RCC 7860 (cell line): ENCODE results near the gene NOX3.
A peak's percentile ranks its signal among the peaks of the same experiment; 100 is the strongest.
"Not testable (repeated sequence)": the region's sequence is repeated elsewhere in the genome, so short reads cannot be mapped to it uniquely, and the experiment has no call there.

Experiments used
- DNase-seq: peaks from one replicate; pipeline ENCODE4 v3.0.0-alpha.2; 2015; ENCODE audit warnings: low spot score
- FAIRE-seq: peaks from 2 replicates; lab custom pipeline; 2012; peaks lifted over from hg19 to GRCh38; lab: Jason Lieb, UNC

Gene NOX3

DNA sequence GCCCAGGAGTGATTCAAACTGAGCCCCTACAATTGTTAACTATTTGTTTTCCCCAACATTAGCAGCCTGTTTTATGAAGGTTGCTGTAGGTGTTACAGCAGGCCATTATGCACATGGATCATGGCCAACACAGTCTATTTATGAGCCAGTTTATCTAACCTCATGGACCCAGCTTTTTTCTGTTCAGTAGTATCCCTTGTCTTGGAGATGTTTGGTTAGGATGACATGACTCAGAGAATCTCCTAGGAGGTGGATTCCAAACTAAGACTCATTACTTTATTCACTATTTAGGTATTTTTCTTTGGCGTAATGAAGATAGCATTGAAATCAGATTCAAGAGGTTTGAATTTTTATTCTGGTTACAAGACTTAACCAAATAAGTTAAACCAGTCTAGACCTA is 78.6 kb downstream of the NOX3 start:
- FAIRE-seq, result peak; percentile 72
- DNase-seq, result peak; percentile 82

DNA sequence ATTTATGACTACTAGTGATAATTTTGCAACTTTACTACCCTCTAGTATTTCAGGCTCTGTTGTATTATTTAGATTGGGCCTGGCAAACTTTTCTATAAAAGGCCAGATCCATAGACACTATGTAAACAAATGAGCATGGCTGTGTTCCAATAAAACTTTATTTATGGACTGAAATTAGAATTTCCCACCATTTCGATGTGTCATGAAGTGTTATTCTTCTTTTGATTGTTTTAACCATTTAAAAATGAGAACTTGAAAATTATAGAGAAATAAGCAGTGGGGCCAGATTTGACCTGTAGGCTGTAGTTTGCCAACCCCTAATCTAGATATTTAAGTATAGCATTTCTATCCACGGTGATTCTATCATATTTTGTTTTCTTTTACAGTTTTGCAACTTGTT is 79.8 kb downstream of the NOX3 start:
- FAIRE-seq (no peak), DNase-seq (no peak)

DNA sequence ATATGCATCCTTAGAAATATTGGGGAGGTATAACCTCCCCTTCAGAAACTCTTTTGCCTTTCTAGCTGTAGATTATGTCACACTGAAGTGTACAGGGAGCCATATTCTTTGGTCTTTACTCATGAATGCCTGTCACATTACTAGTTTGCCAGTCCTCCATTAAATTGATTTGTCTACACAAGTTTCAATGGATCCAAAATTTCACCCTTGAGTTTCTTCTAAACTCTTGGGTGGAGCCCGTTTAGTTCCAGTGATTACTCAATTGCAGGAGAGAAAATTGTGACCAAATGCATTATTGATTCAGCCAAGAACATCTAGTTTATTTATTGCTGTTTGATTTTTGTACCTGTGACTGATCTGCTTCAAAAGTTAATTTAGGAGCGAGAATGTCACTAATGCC is 81.0 kb downstream of the NOX3 start:
- no peak for DNase-seq
- no peak for FAIRE-seq

DNA sequence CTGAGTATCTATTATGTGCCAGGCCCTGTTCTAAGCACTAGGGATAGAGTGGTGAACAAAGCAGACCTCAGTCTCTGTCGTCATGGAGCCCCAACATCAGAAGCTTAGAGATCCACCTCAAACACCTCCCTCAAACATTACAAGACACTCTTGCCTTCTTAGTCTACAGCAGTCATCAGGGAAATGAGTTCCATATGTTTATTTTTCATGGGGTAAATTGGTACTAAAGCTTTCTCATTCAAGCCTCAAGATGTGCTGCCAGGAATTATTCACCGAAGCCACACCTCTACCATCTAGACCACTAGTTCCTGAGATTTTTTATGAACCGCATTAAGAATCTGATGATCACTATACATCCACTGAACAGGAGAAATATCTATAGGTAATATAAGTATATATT is 82.4 kb downstream of the NOX3 start:
- no peak for FAIRE-seq
- no peak for DNase-seq

DNA sequence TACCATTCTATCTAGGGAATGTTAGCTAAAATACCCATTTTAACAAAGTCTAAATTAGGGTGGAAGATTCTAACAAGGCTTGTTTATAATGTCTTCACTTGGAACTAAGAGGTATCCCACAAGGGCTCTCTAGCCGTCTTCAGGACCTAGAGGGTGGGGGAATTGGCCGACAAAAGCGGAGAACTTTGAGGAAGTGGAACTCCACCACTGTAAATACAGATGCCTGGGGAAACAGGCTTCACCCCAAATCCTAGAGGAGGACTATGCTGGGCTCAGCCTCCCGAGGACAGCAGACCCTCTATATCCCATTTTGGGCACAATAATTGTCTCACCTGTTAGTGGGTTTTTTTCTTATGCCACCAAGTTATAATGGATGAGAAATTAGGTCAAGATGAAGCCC is 83.4 kb downstream of the NOX3 start:
- FAIRE-seq (no peak), DNase-seq (no peak)

DNA sequence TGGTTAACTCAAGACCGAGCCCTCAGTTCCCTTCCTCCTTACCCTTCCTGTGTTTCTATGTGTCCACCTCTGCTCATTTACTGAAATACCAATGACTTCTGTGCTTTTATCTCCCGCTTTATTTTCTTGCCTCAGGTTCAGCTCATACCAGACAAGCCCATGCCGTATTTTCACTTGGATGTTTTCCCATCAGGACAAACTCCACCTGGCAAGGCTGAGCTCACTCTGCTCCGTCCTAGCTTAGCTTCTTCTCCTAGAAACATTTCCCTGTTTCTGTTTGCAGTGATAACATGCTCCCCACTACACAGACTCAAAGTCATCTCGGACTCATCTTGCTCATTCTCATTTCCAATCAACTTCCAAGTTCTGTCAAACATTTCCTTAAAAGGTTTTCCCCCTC is 84.4 kb downstream of the NOX3 start:
- FAIRE-seq (no peak), DNase-seq (no peak)

DNA sequence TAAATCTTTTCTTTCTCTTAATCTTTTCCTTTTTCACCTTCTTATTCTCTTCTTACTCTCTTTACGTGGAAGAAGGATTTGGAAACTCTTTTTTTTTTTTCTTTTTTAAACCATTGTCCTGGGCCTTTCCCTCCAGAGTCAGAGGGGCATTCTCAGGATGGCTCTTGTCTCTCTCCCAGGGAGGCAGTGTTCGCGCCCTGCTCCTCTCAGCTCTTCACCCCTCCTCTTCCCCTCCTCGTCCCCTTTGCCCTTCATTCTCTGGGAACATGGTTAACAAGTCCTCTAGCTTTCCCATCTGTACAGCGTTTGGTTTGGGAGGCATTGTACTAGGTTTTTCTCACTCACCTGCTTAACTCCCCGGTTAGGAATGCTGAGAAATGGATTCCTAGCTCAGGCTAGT is 89.3 kb downstream of the NOX3 start:
- FAIRE-seq, result no peak
- DNase-seq, result no peak

DNA sequence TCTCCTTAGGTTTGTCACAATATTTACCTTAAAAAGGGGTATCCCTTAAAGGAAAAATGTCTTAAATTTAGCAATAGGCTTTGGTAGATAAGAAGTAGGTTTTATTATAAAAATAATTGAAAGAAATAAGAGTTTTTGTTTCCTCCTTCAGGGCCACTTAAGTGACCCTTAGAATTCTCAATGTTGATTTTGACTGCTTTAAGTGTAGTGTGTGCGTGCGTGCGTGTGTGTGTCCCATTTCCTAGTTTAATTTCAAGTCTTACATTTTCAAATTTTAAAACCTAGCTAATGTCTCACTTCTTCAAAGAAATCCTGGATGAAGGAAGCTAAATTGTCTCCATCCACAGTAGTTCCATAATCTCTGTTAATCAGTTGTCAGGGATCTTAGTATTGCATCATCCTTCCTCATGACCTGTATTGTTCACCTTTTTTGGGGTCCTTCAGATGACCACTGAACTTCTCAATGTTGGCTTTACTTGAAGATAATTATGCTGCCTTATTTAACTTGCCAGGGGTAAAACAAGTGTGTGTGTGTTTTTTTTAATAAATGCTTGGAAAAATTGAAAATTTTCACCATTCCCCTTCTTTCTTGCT is 90.7 kb downstream of the NOX3 start:
- no peak for DNase-seq
- FAIRE-seq, result no peak

DNA sequence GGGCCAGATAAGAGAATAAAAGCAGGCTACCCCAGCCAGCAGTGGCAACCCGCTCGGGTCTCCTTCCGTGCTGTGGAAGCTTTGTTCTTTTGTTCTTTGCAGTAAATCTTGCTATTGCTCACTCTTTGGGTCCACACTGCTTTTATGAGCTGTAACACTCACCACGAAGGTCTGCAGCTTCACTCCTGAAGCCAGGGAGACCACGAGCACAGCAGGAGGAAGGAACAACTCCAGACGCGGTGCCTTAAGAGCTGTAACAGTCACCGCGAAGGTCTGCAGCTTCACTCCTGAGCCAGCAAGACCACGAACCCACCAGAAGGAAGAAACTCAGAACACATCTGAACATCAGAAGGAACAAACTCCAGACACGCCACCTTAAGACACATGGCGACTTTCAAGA is 91.6 kb downstream of the NOX3 start:
- not testable (repeated sequence) for FAIRE-seq, DNase-seq

DNA sequence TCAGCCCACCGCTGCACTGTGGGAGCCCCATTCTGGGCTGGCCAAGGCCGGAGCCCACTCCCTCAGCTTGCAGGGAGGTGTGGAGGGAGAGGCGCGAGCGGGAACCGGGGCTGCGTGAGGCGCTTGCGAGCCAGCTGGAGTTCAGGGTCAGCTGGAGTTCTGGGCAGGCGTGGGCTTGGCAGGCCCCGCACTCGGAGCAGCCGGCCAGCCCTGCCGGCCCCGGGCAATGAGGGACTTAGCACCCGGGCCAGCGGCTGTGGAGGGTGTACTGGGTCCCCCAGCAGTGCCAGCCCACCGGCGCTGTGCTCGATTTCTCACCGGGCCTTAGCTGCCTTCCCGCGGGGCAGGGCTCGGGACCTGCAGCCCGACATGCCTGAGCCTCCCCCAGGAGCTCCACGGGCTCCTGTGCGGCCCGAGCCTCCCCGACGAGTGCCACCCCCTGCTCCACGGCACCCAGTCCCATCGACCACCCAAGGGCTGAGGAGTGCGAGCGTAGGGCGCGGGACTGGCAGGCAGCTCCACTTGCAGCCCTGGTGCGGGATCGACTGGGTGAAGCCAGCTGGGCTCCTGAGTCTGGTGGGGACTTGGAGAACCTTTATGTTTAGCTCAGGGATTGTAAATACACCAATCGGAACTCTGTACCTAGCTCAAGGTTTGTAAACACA is 92.5 kb downstream of the NOX3 start:
- FAIRE-seq, result not testable (repeated sequence)

DNA sequence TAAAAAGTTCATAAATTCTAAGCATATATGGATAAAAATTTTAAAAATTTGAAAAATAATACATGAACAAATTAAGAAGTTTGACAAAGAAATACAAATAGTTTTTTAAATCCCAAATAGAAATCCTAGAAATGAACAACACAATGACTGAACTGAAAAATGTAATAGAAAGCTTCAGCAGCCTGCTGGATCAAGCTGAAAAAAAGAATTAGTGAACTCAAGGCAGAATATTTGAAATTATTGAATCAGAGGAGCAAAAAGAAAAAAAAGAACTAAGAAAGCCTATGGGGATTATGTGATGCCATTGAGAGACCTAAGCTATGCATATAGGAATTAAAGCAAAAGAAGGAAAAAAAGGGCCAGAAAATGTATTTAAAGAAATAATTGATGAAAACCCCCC is 101.5 kb downstream of the NOX3 start:
- DNase-seq (no peak), FAIRE-seq (no peak)

More for the DNA sequence above, 92.5 kb downstream of the NOX3 start:
- DNase-seq, result not testable (repeated sequence)

DNA sequence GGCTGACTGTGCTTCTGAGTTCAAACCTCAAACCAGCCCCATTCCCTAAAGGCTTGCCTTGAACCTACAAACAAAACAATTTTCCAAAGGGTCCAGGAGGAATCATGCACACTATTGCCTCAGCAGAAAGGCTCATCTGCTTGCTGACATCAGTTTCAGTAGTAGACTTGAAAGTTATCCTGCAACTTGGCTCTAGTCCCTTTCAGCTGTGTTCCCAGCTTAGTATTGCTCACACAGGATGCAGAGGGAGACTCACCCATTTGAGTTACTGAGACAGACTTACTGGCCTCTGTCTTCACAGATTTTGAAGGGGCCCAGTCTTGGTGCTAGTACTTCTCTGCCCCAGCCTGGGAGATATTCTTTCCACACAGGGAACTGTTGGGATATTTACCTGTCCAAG is 102.8 kb downstream of the NOX3 start:
- FAIRE-seq (no peak), DNase-seq (no peak)

DNA sequence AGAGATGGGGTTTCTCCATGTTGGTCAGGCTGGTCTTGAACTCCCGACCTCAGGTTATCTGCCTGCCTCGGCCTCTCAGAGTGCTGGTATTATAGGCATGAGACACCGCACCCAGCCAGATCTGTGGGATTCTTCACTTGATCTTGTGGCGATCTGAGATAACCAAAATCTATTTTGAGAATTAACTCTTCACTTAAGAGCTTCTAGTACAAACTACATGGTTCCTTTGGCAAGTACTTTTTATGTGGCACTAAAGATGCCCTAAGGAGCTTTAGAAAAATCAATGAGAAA is 103.6 kb downstream of the NOX3 start:
- FAIRE-seq (no peak), DNase-seq (no peak)

DNA sequence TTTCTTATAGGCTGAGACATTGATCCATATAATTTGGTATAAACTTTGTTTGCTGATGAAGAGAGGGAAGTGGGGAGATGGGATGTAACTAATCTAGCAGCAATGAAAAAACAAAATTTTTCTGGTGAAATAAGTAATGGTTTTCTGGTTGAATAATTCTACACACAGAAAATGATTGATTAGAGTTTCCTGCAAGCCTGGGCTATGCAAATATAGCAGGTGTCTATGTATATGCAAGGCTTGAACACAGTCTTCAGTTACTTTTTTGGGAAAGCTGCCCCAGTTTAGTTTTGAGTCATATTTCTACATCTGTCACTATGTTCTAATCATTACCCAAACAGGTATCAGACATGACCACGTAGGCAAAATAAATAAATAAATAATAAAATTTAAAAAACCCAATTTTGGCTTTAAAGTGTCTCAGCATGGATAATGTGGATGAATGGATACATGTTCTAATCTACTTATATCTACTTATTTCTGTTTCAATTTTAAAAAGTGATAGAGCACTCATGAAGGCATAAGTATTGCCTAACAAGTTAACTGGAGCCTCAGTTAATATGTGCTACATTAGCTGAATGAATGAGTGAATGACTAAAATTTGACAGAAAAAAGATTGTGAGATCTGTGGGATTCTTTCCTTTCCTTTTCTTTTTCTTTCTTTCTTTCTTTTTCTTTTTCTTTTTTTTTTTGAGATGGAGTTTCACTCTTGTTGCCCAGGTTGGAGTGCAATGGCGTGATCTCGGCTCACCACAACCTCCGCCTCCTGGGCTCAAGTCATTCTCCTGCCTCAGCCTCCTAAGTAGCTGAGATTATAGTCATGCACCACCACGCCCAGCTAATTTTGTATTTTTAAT is 104.1 kb downstream of the NOX3 start:
- no peak for FAIRE-seq

DNA sequence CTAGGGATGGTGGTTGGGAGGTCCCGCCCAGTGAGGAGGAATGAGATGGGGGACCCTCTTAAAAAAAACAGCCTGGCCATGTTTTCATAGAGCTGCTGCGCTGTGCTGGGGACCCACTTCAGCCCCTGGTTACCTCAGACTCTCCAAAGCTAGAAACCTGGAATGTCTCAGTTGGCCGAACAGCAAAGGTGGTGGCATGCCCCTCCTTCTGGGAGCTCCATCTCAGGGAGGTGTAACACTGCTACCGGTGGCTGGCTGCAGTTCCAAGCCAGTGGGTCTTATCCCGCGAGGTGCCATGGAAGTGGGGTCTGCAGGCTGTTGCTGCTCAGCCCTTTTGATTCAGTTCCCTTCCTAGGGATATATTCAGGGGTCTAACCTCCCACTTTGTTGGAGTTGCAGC is 105.7 kb downstream of the NOX3 start:
- FAIRE-seq, result no peak
- DNase-seq, result no peak

More for the DNA sequence above, 104.1 kb downstream of the NOX3 start:
- DNase-seq, result no peak

DNA sequence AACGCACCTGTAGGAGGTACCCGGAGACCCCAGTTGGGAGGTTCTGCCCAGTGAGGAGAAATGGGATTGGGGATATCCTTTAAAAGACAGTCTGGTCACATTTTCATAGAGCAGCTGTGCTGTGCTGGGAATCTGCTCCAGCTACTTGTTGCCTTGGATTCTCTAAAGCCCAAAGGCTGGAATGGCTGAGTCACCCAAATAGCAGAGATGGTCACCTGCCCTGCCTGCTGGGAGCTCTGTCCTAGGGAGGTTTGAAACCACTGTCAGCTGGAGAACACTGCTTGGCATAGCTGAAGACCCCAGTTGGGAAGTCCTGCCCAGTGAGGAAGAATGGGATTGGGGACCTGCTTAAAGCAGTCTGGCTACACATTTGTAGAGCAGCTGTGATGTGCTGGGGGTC is 106.5 kb downstream of the NOX3 start:
- DNase-seq (no peak), FAIRE-seq (no peak)

DNA sequence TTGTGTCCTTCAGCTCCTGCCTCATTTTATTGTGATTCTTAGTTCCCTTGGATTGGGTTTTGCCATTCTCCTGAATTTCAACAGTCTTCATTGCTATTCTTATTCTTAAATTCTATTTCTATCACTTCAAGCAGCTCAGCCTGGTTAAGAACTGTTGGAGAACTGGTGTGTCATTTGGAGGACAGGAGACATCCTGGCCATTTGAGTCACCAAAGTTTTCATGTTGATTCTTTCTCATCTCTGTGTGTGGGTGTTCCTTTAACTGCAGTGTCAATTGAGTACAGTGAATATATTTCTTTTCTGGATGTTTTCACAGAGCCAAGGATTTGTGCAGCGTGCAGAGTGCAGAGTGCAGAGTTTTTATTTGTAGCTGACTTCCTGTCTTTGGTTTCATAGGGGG is 107.8 kb downstream of the NOX3 start:
- DNase-seq (no peak), FAIRE-seq (no peak)

DNA sequence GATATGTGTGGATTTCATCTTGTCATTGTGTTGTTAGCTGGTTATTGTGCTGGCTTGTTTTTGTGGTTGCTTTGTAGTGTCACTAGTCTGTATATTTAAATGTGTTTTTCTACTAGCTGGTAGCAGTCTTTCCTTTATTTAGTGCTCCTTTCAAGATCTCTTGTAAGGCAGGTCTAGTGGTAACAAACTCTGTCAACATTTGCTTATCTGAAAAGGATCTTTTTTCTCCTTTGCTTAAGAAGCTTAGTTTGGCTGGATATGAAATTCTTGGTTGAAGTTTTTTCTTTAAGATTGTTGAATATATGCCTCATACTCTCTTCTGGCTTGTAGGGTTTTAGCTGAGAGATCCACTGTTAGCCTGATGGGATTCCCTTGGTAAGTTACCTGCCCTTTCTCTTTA is 108.7 kb downstream of the NOX3 start:
- FAIRE-seq, result no peak
- no peak for DNase-seq
